Stimulated activated CD4-positive, alpha-beta T cell treated with anti-CD3 and anti-CD28 coated beads, Interleukin-2, amount 100 ng/mL, for 48 hours (primary cell): ENCODE data around the gene ANO9.

Source experiments
- DNase-seq, 2 donors: peaks; one replicate each; pipeline ENCODE4 v3.0.0-alpha.2; 2020

The ANO9 gene

GRCh38 chr11:441418-442274 is at the start of gene ANO9:
TSS of gene ANO9 (minus strand) at chr11:442011. CDS start at chr11:441926, 85 bp downstream.
- DNase-seq: peak; percentile 54 to 56

- DNase-seq: no peak
These were observed 49.5 kb upstream of the ANO9 start for GRCh38 chr11:491358-491757.

GRCh38 chr11:490930-491260 is 49.1 kb upstream of the ANO9 start:
- no peak for DNase-seq

- DNase-seq: no peak
These were observed 48.5 kb upstream of the ANO9 start for GRCh38 chr11:490186-490929.

- DNase-seq: no peak
These were observed 47.9 kb upstream of the ANO9 start for GRCh38 chr11:489610-490185.

- DNase-seq: no peak
These were observed 47.2 kb upstream of the ANO9 start for GRCh38 chr11:488992-489391.

GRCh38 chr11:488579-488978 is 46.8 kb upstream of the ANO9 start:
- DNase-seq: no peak

GRCh38 chr11:488062-488461 is 46.3 kb upstream of the ANO9 start:
- no peak for DNase-seq

- DNase-seq: no peak
These were observed 45.8 kb upstream of the ANO9 start for GRCh38 chr11:487571-488021.

- no peak for DNase-seq
These were observed 44.4 kb upstream of the ANO9 start for GRCh38 chr11:486189-486588.

- DNase-seq: no peak
These were observed 42.8 kb upstream of the ANO9 start for GRCh38 chr11:484616-485015.

- no peak for DNase-seq
These were observed 37.5 kb upstream of the ANO9 start for GRCh38 chr11:479311-479710.

- DNase-seq: no peak
These were observed 35.4 kb upstream of the ANO9 start for GRCh38 chr11:477052-477715.

- no peak for DNase-seq
These were observed 34.6 kb upstream of the ANO9 start for GRCh38 chr11:476416-476815.

- DNase-seq: no peak
These were observed 34.1 kb upstream of the ANO9 start for GRCh38 chr11:475941-476340.

GRCh38 chr11:474914-475506 is 33.2 kb upstream of the ANO9 start:
- DNase-seq: no peak

GRCh38 chr11:473962-474785 is 32.4 kb upstream of the ANO9 start:
- DNase-seq: no peak

GRCh38 chr11:473415-473814 is 31.6 kb upstream of the ANO9 start:
- DNase-seq: no peak

- DNase-seq: no peak
These were observed 31.0 kb upstream of the ANO9 start for GRCh38 chr11:472816-473215.

- no peak for DNase-seq
These were observed 30.5 kb upstream of the ANO9 start for GRCh38 chr11:472272-472671.

- DNase-seq: no peak
These were observed 29.8 kb upstream of the ANO9 start for GRCh38 chr11:471468-472145.
